HEK293 (cell line): ENCODE results near the gene COMMD7.

Experiments
- CTCF ChIA-PET: fragments of 350-600 bp; formaldehyde crosslinking; extraction: SDS; loops from one replicate; lab custom pipeline; 2021; ENCODE audit warnings: antibody characterized with exemption; lab: Yijun Ruan, JAX
- POLR2A ChIA-PET: fragments of 300-600 bp; formaldehyde crosslinking; extraction: SDS; loops from one replicate; lab custom pipeline; 2020; ENCODE audit warnings: antibody characterized with exemption, inconsistent platforms; lab: Yijun Ruan, JAX
- H3K27ac ChIP-seq: fragments of 200-500 bp; sonication (Bioruptor generic); 2 replicates; pipeline ENCODE4 v1.5.1; 2014; ENCODE audit warnings: low read depth, low read length, control low read depth, inconsistent platforms; ENCODE audit errors: extremely low read depth
- H3K36me3 ChIP-seq, 2 experiments: fragments of 200-500 bp in 1 of 2; sonication (Bioruptor generic) in 1 of 2; 1 replicate in 1 of 2; 2 replicates in 1 of 2; pipeline ENCODE4 v1.5.1; 2014 to 2017; ENCODE audit warnings: inconsistent platforms in 2 of 2, low read length in 2 of 2; ENCODE audit not compliant: control insufficient read depth in 2 of 2, insufficient read depth in 1 of 2
- H3K4me1 ChIP-seq: fragments of 200-500 bp; sonication (Bioruptor generic); 2 replicates; pipeline ENCODE4 v1.5.1; 2014; ENCODE audit warnings: mild to moderate bottlenecking, low read length, inconsistent platforms; ENCODE audit not compliant: control insufficient read depth, insufficient read depth
- H3K4me3 ChIP-seq: 2 replicates; pipeline ENCODE4 v1.5.1; 2011; ENCODE audit warnings: low read depth, mild to moderate bottlenecking, control low read depth, low read length, moderate library complexity
- H3K9me3 ChIP-seq: fragments of 200-500 bp; sonication (Bioruptor generic); 2 replicates; pipeline ENCODE4 v1.5.1; 2014; ENCODE audit warnings: low read depth, low read length, inconsistent platforms; ENCODE audit not compliant: control insufficient read depth, insufficient read depth
- GFI1B ChIP-seq: fragments of 450-650 bp; formaldehyde crosslinking; IDR thresholded peaks from 2 replicates; pipeline ENCODE4 v1.5.1; 2016; ENCODE audit warnings: missing biosample characterization, missing genetic modification characterization
- KLF10 ChIP-seq: fragments of 450-650 bp; IDR thresholded peaks from 2 replicates; pipeline ENCODE4 v1.5.1; 2018; ENCODE audit warnings: missing biosample characterization, mild to moderate bottlenecking, missing genetic modification characterization
- KLF8 ChIP-seq: fragments of 450-650 bp; formaldehyde crosslinking; IDR thresholded peaks from 2 replicates; pipeline ENCODE4 v1.5.1; 2016; ENCODE audit warnings: missing biosample characterization, missing genetic modification characterization
- SCRT1 ChIP-seq: fragments of 450-650 bp; formaldehyde crosslinking; IDR thresholded peaks from 2 replicates; pipeline ENCODE4 v1.5.1; 2016; ENCODE audit warnings: missing biosample characterization, missing genetic modification characterization, borderline replicate concordance
- SCRT2 ChIP-seq: fragments of 450-650 bp; formaldehyde crosslinking; IDR thresholded peaks from 2 replicates; pipeline ENCODE4 v1.5.1; 2016; ENCODE audit warnings: missing biosample characterization, missing genetic modification characterization
- SP7 ChIP-seq: fragments of 450-650 bp; formaldehyde crosslinking; IDR thresholded peaks from 2 replicates; pipeline ENCODE4 v1.5.1; 2016; ENCODE audit warnings: missing biosample characterization, missing genetic modification characterization
- ZBTB48 ChIP-seq: fragments of 450-650 bp; formaldehyde crosslinking; IDR thresholded peaks from 2 replicates; pipeline ENCODE4 v1.5.1; 2016; ENCODE audit warnings: missing biosample characterization, missing genetic modification characterization
- ZFP37 ChIP-seq: fragments of 450-650 bp; formaldehyde crosslinking; IDR thresholded peaks from 2 replicates; pipeline ENCODE4 v1.5.1; 2016; ENCODE audit warnings: missing biosample characterization, missing genetic modification characterization
- ZNF112 ChIP-seq: fragments of 450-650 bp; formaldehyde crosslinking; IDR thresholded peaks from 2 replicates; pipeline ENCODE4 v1.5.0; 2017; ENCODE audit warnings: missing biosample characterization, missing genetic modification characterization
- ZNF121 ChIP-seq: fragments of 450-650 bp; formaldehyde crosslinking; IDR thresholded peaks from 2 replicates; pipeline ENCODE4 v1.5.1; 2016; ENCODE audit warnings: missing biosample characterization, missing genetic modification characterization
- ZNF214 ChIP-seq: fragments of 450-650 bp; formaldehyde crosslinking; IDR thresholded peaks from 2 replicates; pipeline ENCODE4 v1.5.1; 2017; ENCODE audit warnings: missing biosample characterization, mild to moderate bottlenecking, missing genetic modification characterization, borderline replicate concordance
- ZNF24 ChIP-seq: fragments of 450-650 bp; formaldehyde crosslinking; IDR thresholded peaks from 2 replicates; pipeline ENCODE4 v1.5.1; 2016; ENCODE audit warnings: missing biosample characterization, missing genetic modification characterization
- ZNF37A ChIP-seq: fragments of 450-650 bp; IDR thresholded peaks from 2 replicates; pipeline ENCODE4 v1.5.1; 2018; ENCODE audit warnings: missing biosample characterization, missing genetic modification characterization
- ZNF391 ChIP-seq: fragments of 450-650 bp; formaldehyde crosslinking; IDR thresholded peaks from 2 replicates; pipeline ENCODE4 v1.5.1; 2016; ENCODE audit warnings: low read depth, missing biosample characterization, missing genetic modification characterization, borderline replicate concordance
- ZNF433 ChIP-seq: fragments of 450-650 bp; formaldehyde crosslinking; IDR thresholded peaks from 2 replicates; pipeline ENCODE4 v1.5.1; 2016; ENCODE audit warnings: missing biosample characterization, missing genetic modification characterization, low read depth
- ZNF473 ChIP-seq: fragments of 450-650 bp; formaldehyde crosslinking; IDR thresholded peaks from 2 replicates; pipeline ENCODE4 v1.5.1; 2017; ENCODE audit warnings: missing biosample characterization, missing genetic modification characterization
- ZNF561 ChIP-seq: fragments of 450-650 bp; IDR thresholded peaks from 2 replicates; pipeline ENCODE4 v1.5.1; 2018; ENCODE audit warnings: missing biosample characterization, missing genetic modification characterization, borderline replicate concordance
- ZNF600 ChIP-seq: fragments of 450-650 bp; formaldehyde crosslinking; IDR thresholded peaks from 2 replicates; pipeline ENCODE4 v1.5.1; 2016; ENCODE audit warnings: missing biosample characterization, missing genetic modification characterization
- ZNF707 ChIP-seq: fragments of 450-650 bp; formaldehyde crosslinking; IDR thresholded peaks from 2 replicates; pipeline ENCODE4 v1.5.1; 2016; ENCODE audit warnings: missing biosample characterization, missing genetic modification characterization
- TF ChIP-seq, protein P1 (sequence below): fragments of 450-650 bp; formaldehyde crosslinking; IDR thresholded peaks from 2 replicates; pipeline ENCODE4 v1.5.1; 2016; ENCODE audit warnings: missing biosample characterization, missing genetic modification characterization
- TF ChIP-seq, protein P2 (sequence below): fragments of 450-650 bp; formaldehyde crosslinking; IDR thresholded peaks from 2 replicates; pipeline ENCODE4 v1.5.1; 2016; ENCODE audit warnings: missing biosample characterization, missing genetic modification characterization
- TF ChIP-seq, protein P3 (sequence below): fragments of 450-650 bp; formaldehyde crosslinking; IDR thresholded peaks from 2 replicates; pipeline ENCODE4 v1.5.1; 2017; ENCODE audit warnings: missing biosample characterization, missing genetic modification characterization
- TF ChIP-seq, protein P4 (sequence below): fragments of 450-650 bp; formaldehyde crosslinking; IDR thresholded peaks from 2 replicates; pipeline ENCODE4 v1.5.1; 2017; ENCODE audit warnings: missing biosample characterization, missing genetic modification characterization
- TF ChIP-seq, protein P5 (sequence below): fragments of 450-650 bp; formaldehyde crosslinking; conservative IDR thresholded peaks from 2 replicates; pipeline ENCODE4 v1.5.1; 2016; ENCODE audit warnings: low read depth, missing biosample characterization, missing genetic modification characterization

COMMD7 gene

DNA sequence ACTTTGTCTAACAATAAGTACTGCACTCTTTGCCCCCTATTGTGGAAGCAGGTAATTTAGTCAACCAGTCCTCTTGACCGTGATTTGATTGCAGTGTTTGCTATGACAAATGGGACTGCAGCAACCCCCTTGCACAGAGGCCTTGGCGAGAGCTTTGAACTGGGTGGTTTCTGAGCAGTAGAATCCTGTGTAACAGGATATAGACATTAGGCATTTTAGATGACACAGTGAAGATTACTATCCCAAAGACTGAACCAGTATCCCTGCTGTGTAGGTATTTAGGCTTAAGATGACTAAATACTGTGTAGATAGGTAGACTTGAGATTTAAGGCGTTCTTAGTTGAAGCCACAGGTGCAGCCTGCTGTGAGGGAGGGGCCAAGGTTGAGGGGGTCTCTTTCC, 28.8 kb upstream of the COMMD7 start:
- no peak overlapping the region for H3K27ac ChIP-seq
- POLR2A ChIA-PET: no interaction called here
- no peak for TF ChIP-seq ZFP37 (tag by site-specific recombination)
- no peak for TF ChIP-seq KLF8
- TF ChIP-seq, protein P1, sequence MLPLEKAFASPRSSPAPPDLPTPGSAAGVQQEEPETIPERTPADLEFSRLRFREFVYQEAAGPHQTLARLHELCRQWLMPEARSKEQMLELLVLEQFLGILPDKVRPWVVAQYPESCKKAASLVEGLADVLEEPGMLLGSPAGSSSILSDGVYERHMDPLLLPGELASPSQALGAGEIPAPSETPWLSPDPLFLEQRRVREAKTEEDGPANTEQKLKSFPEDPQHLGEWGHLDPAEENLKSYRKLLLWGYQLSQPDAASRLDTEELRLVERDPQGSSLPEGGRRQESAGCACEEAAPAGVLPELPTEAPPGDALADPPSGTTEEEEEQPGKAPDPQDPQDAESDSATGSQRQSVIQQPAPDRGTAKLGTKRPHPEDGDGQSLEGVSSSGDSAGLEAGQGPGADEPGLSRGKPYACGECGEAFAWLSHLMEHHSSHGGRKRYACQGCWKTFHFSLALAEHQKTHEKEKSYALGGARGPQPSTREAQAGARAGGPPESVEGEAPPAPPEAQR (tag by site-specific recombination): no peak
- TF ChIP-seq SCRT2 (tag by site-specific recombination): peak; percentile 75
- peak; percentile 38; the same call in 1 of the 2 replicates for TF ChIP-seq GFI1B
- no peak for TF ChIP-seq ZNF473
- no peak for TF ChIP-seq KLF10 (tag by site-specific recombination)
- TF ChIP-seq ZNF561: no peak
- TF ChIP-seq, protein P2, sequence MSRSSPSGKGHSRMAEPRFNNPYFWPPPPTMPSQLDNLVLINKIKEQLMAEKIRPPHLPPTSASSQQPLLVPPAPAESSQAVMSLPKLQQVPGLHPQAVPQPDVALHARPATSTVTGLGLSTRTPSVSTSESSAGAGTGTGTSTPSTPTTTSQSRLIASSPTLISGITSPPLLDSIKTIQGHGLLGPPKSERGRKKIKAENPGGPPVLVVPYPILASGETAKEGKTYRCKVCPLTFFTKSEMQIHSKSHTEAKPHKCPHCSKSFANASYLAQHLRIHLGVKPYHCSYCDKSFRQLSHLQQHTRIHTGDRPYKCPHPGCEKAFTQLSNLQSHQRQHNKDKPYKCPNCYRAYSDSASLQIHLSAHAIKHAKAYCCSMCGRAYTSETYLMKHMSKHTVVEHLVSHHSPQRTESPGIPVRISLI (tag by site-specific recombination): no peak
- TF ChIP-seq ZNF37A (tag by site-specific recombination): no peak
- peak; percentile 96 for TF ChIP-seq SP7 (tag by site-specific recombination)
- TF ChIP-seq SCRT1: 0 out of 2 replicates have a peak, but pooled peaks have one; percentile 60
- no peak for TF ChIP-seq ZNF112 (tag by site-specific recombination)
- no peak for TF ChIP-seq ZNF214
- TF ChIP-seq, protein P3, sequence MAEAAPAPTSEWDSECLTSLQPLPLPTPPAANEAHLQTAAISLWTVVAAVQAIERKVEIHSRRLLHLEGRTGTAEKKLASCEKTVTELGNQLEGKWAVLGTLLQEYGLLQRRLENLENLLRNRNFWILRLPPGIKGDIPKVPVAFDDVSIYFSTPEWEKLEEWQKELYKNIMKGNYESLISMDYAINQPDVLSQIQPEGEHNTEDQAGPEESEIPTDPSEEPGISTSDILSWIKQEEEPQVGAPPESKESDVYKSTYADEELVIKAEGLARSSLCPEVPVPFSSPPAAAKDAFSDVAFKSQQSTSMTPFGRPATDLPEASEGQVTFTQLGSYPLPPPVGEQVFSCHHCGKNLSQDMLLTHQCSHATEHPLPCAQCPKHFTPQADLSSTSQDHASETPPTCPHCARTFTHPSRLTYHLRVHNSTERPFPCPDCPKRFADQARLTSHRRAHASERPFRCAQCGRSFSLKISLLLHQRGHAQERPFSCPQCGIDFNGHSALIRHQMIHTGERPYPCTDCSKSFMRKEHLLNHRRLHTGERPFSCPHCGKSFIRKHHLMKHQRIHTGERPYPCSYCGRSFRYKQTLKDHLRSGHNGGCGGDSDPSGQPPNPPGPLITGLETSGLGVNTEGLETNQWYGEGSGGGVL (tag by site-specific recombination): no peak
- TF ChIP-seq ZNF391 (tag by site-specific recombination): no peak
- no peak for TF ChIP-seq ZNF433 (tag by site-specific recombination)
- no peak for TF ChIP-seq ZBTB48 (tag by site-specific recombination)
- no peak for TF ChIP-seq ZNF24 (tag by site-specific recombination)
- TF ChIP-seq, all 188 proteins: peak for 4
- Histone ChIP-seq H3K36me3 (no peaks in the 10 kb centered on the region), H3K9me3 (no peaks in the 10 kb centered on the region), H3K4me1 (peaks cover 3% of the 10 kb centered on the region; the same call in 1 of the 2 replicates), H3K4me3 (no peak overlapping the region)
- CTCF ChIA-PET: no interaction called here

DNA sequence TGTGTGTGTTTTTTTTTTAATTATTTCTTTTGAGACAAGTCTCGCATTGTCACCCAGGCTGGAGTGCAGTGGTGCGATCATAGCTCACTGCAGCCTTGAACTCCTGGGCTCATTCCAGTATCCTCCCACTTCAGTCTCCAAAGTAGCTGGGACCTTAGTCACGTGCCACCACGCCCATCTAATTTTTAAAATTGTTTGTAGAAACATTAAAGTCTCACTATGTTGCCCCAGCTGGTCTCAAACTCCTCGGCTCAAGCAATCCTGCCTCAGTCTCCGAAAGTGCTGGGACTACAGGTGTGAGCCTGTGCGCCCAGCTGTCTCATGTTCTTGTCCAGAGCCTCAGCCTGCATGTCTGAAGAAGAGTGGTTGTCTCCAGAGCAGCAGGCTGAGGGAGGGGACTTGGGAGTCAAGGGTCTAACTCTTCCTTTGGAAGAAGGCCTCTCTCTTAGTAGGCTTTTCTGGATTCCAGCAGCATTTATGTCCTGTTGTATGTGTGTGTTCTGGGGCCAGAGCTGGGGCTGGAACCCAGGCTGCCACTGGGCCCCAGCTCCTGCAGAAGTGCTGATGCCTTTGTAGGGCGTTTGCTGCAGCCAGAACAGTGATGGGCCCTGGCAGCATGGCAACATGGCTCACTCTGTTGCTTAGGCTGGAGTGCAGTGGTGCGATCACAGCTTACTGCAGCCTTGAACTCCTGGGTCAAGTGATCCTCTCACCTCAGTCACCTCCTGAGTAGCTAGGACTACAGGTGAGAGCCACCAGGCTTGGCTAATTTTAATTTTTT, 24.3 kb upstream of the COMMD7 start:
- ChIA-PET CTCF (interaction anchor here (0.5 to 5.0 kb wide), 4 partner anchors 11 to 747 kb away, joined by 3 to 32 read pairs (median 9); partner anchors contain the start of gene C20orf203), POLR2A (interaction anchor here (1.0 kb wide), 1 partner anchor 25 kb away, joined by 3 read pairs; no protein-coding TSS in a partner anchor)
- Histone ChIP-seq H3K27ac (no peak overlapping the region), H3K4me3 (no peak overlapping the region), H3K4me1 (no peaks in the 10 kb centered on the region; the same call in 1 of the 2 replicates), H3K36me3 (no peaks in the 10 kb centered on the region; a peak in 1 of 3 replicates), H3K9me3 (no peaks in the 10 kb centered on the region)
- TF ChIP-seq, protein P4, sequence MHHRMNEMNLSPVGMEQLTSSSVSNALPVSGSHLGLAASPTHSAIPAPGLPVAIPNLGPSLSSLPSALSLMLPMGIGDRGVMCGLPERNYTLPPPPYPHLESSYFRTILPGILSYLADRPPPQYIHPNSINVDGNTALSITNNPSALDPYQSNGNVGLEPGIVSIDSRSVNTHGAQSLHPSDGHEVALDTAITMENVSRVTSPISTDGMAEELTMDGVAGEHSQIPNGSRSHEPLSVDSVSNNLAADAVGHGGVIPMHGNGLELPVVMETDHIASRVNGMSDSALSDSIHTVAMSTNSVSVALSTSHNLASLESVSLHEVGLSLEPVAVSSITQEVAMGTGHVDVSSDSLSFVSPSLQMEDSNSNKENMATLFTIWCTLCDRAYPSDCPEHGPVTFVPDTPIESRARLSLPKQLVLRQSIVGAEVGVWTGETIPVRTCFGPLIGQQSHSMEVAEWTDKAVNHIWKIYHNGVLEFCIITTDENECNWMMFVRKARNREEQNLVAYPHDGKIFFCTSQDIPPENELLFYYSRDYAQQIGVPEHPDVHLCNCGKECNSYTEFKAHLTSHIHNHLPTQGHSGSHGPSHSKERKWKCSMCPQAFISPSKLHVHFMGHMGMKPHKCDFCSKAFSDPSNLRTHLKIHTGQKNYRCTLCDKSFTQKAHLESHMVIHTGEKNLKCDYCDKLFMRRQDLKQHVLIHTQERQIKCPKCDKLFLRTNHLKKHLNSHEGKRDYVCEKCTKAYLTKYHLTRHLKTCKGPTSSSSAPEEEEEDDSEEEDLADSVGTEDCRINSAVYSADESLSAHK (tag by site-specific recombination): no peak
- no peak for TF ChIP-seq ZNF707 (tag by site-specific recombination)
- TF ChIP-seq, protein P5, sequence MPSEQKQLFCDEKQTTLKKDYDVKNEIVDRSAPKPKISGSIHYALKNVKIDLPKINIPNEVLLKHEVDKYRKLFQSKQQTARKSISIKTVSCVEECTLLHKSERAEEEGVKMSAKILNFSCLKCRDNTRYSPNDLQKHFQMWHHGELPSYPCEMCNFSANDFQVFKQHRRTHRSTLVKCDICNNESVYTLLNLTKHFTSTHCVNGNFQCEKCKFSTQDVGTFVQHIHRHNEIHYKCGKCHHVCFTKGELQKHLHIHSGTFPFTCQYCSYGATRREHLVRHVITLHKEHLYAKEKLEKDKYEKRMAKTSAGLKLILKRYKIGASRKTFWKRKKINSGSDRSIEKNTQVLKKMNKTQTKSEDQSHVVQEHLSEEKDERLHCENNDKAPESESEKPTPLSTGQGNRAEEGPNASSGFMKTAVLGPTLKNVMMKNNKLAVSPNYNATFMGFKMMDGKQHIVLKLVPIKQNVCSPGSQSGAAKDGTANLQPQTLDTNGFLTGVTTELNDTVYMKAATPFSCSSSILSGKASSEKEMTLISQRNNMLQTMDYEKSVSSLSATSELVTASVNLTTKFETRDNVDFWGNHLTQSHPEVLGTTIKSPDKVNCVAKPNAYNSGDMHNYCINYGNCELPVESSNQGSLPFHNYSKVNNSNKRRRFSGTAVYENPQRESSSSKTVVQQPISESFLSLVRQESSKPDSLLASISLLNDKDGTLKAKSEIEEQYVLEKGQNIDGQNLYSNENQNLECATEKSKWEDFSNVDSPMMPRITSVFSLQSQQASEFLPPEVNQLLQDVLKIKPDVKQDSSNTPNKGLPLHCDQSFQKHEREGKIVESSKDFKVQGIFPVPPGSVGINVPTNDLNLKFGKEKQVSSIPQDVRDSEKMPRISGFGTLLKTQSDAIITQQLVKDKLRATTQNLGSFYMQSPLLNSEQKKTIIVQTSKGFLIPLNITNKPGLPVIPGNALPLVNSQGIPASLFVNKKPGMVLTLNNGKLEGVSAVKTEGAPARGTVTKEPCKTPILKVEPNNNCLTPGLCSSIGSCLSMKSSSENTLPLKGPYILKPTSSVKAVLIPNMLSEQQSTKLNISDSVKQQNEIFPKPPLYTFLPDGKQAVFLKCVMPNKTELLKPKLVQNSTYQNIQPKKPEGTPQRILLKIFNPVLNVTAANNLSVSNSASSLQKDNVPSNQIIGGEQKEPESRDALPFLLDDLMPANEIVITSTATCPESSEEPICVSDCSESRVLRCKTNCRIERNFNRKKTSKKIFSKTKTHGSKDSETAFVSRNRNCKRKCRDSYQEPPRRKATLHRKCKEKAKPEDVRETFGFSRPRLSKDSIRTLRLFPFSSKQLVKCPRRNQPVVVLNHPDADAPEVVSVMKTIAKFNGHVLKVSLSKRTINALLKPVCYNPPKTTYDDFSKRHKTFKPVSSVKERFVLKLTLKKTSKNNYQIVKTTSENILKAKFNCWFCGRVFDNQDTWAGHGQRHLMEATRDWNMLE (tag by site-specific recombination): no peak
- 0 out of 2 replicates have a peak, but pooled peaks have one; percentile 45 for TF ChIP-seq ZNF600 (tag by site-specific recombination)
- TF ChIP-seq ZNF121: no peak
